Cardiac septum (tissue), 1 donor: ENCODE results near the gene ARAP3. TPM values are rescaled to one million over a fixed set of nuclear protein-coding genes. Genes with fewer than 3 reads are reported as not detected.

Experiments used
- DNase-seq: peaks from one replicate; pipeline ENCODE4 v3.0.0-alpha.2; 2020; ENCODE audit warnings: low spot score
- intact Hi-C: fragments of 100-400 bp; cut with DNase I; formaldehyde crosslinking; loops from one replicate; pipeline ENCODE4 v1.14.0; 2022
- total RNA-seq: library from RNA; stranded (reverse); fragmentation: NEBNext Ultra II Directional; extraction: Animal tissue kit (Norgen Biotek cat#: 25700); gene quantifications from one replicate; pipeline ENCODE4 v1.2.1, GENCODE V29; 2021
- donor health status: DM: no; HTN: no; CAD: no.

The ARAP3 gene
- total RNA-seq, 1 donor from 2014 or later: 22.9 TPM

GRCh38 chr5:141649056-141649688, 32.9 kb downstream of the ARAP3 start:
- DNase-seq: peak; percentile 56
- intact Hi-C loops: no loop called here

- peak; percentile 62 for DNase-seq
- intact Hi-C loops: no loop called here
Observed at GRCh38 chr5:141647851-141648250, 34.2 kb downstream of the ARAP3 start.

- intact Hi-C loops: no loop called here
Observed at GRCh38 chr5:141647242-141647641, 34.8 kb downstream of the ARAP3 start.

GRCh38 chr5:141646026-141646425, 36.0 kb downstream of the ARAP3 start:
- DNase-seq: no peak
- intact Hi-C loops: no loop called here

More at GRCh38 chr5:141647242-141647641, 34.8 kb downstream of the ARAP3 start:
- DNase-seq: peak; percentile 51

GRCh38 chr5:141641634-141642267, 40.3 kb downstream of the ARAP3 start:
- no peak for DNase-seq
- intact Hi-C loops: no loop called here

- intact Hi-C loops: no loop called here
- DNase-seq: no peak
Observed at GRCh38 chr5:141640698-141641097, 41.3 kb downstream of the ARAP3 start.

GRCh38 chr5:141640051-141640415, 42.0 kb downstream of the ARAP3 start:
- intact Hi-C loops: no loop called here
- no peak for DNase-seq

- intact Hi-C loops: no loop called here
- no peak for DNase-seq
Observed at GRCh38 chr5:141639357-141640050, 42.5 kb downstream of the ARAP3 start.

- no peak for DNase-seq
- intact Hi-C loops: no loop called here
Observed at GRCh38 chr5:141638771-141639170, 43.3 kb downstream of the ARAP3 start.

- DNase-seq: peak; percentile 81
Observed at GRCh38 chr5:141637767-141638419, 44.1 kb downstream of the ARAP3 start.

GRCh38 chr5:141637123-141637766, 44.8 kb downstream of the ARAP3 start:
- no peak for DNase-seq
- intact Hi-C loops: no loop called here

More at GRCh38 chr5:141637767-141638419, 44.1 kb downstream of the ARAP3 start:
- intact Hi-C loops: no loop called here

GRCh38 chr5:141636413-141637122, 45.5 kb downstream of the ARAP3 start, which contains the start of the genes HDAC3 and RELL2:
Gene HDAC3, minus strand, starts transcription at chr5:141636849. Its CDS starts 59 bp downstream, at chr5:141636790.
Gene RELL2, plus strand, starts transcription at chr5:141636997. Its CDS starts 1,229 bp downstream, at chr5:141638226.
- DNase-seq: peak; percentile 98
- intact Hi-C loops: no loop called here

GRCh38 chr5:141636106-141636412, 46.0 kb downstream of the ARAP3 start:
- no peak for DNase-seq
- intact Hi-C loops: no loop called here

GRCh38 chr5:141635646-141636045, 46.4 kb downstream of the ARAP3 start:
- intact Hi-C loops: no loop called here
- DNase-seq: no peak

GRCh38 chr5:141634720-141635119, 47.3 kb downstream of the ARAP3 start:
- intact Hi-C loops: no loop called here

GRCh38 chr5:141633871-141634561, 48.0 kb downstream of the ARAP3 start:
- DNase-seq: no peak
- intact Hi-C loops: no loop called here

More at GRCh38 chr5:141634720-141635119, 47.3 kb downstream of the ARAP3 start:
- no peak for DNase-seq

GRCh38 chr5:141632650-141633049, 49.4 kb downstream of the ARAP3 start:
- intact Hi-C loops: no loop called here
- DNase-seq: no peak

- intact Hi-C loops: no loop called here
- no peak for DNase-seq
Observed at GRCh38 chr5:141630570-141631140, 51.4 kb downstream of the ARAP3 start.
